Panc1 (cell line): ENCODE results near the gene NEK1. TPM values are rescaled to one million over a fixed set of nuclear protein-coding genes. Genes with fewer than 3 reads are reported as not detected.

ENCODE experiments used
- ATAC-seq: fragments of 200-7000 bp; cut with Tn5 transposase; 2 replicates; pipeline ENCODE4 v1.9.1; 2020; ENCODE audit warnings: mild to moderate bottlenecking, moderate library complexity
- BruUV-seq: library from RNA; stranded (reverse); fragments of 400-500 nt; replicated peaks from 2 replicates; lab custom pipeline; 2021; lab: Mats Ljungman, UMichigan
- CTCF ChIA-PET: fragments of 300-600 bp; sonication (Branson Sonifier 250); formaldehyde crosslinking; loops from one replicate; lab custom pipeline; 2022; ENCODE audit warnings: antibody characterized with exemption; lab: Charles Lee
- POLR2A ChIA-PET: fragments of 300-600 bp; sonication (Branson Sonifier 250); formaldehyde crosslinking; loops from one replicate; lab custom pipeline; 2022; ENCODE audit warnings: antibody characterized with exemption; lab: Charles Lee
- DNase-seq: peaks from one replicate; pipeline ENCODE4 v3.0.0-alpha.2; 2010; ENCODE audit warnings: low read depth, low spot score
- H3K27ac ChIP-seq: 2 replicates; pipeline ENCODE4 v1.5.1; 2011; ENCODE audit warnings: mild to moderate bottlenecking, low read length, inconsistent platforms
- H3K27me3 ChIP-seq: fragments of 200-500 bp; sonication (Bioruptor generic); 2 replicates; pipeline ENCODE4 v1.6.0; 2014; ENCODE audit warnings: low read length, inconsistent platforms; ENCODE audit not compliant: control insufficient read depth, insufficient read depth
- H3K36me3 ChIP-seq: fragments of 200-500 bp; sonication (Bioruptor generic); 2 replicates; pipeline ENCODE4 v1.5.1; 2014; ENCODE audit warnings: inconsistent platforms, mild to moderate bottlenecking, low read length, moderate library complexity; ENCODE audit not compliant: control insufficient read depth, insufficient read depth
- H3K4me1 ChIP-seq: 2 replicates; pipeline ENCODE4 v1.5.1; 2011; ENCODE audit warnings: inconsistent platforms, mild to moderate bottlenecking, low read length, moderate library complexity; ENCODE audit not compliant: control insufficient read depth, insufficient read depth
- H3K4me3 ChIP-seq, 2 experiments: 2 replicates each; pipeline ENCODE4 v1.5.1; 2011 to 2012; ENCODE audit warnings: low read depth in 2 of 2, low read length in 2 of 2, mild to moderate bottlenecking in 2 of 2, inconsistent platforms in 1 of 2, moderate library complexity in 1 of 2
- H3K9me3 ChIP-seq: fragments of 200-500 bp; sonication (Bioruptor generic); 2 replicates; pipeline ENCODE4 v1.5.1; 2014; ENCODE audit warnings: low read depth, mild to moderate bottlenecking, inconsistent platforms, low read length, moderate library complexity; ENCODE audit not compliant: control insufficient read depth, insufficient read depth
- POLR2AphosphoS5 ChIP-seq: IDR thresholded peaks from 2 replicates; pipeline ENCODE4 v1.6.1; 2012; ENCODE audit warnings: mild to moderate bottlenecking, low read depth, low read length, moderate library complexity
- REST ChIP-seq, 2 experiments: IDR thresholded peaks; 2 replicates each; pipeline ENCODE4 v1.6.1; 2011 to 2012; ENCODE audit warnings: low read depth in 2 of 2, control low read depth in 1 of 2, low read length in 1 of 2, mild to moderate bottlenecking in 1 of 2, moderate library complexity in 1 of 2; ENCODE audit not compliant: insufficient read depth in 1 of 2
- SIN3A ChIP-seq: IDR thresholded peaks from 2 replicates; pipeline ENCODE4 v1.6.1; 2012; ENCODE audit warnings: low read depth, mild to moderate bottlenecking, low read length, moderate library complexity, borderline replicate concordance; ENCODE audit not compliant: insufficient read depth
- TCF7L2 ChIP-seq: IDR thresholded peaks from 2 replicates; pipeline ENCODE4 v1.6.1; 2011; ENCODE audit warnings: mild to moderate bottlenecking, low read depth, low read length, inconsistent platforms
- in situ Hi-C: cut with HindIII; loops from 2 replicates; pipeline ENCODE4 v1.10.0; 2016; ENCODE audit warnings: low sequenced_read_pairs, low pct_unique_long_range_greater_than_20kb
- intact Hi-C: fragments of 100-400 bp; cut with micrococcal nuclease; formaldehyde crosslinking; loops from one replicate; pipeline ENCODE4 v1.10.0; 2022; ENCODE audit not compliant: unreplicated experiment
- total RNA-seq: library from RNA; stranded (reverse); gene quantifications from one replicate; pipeline ENCODE4 v1.2.1, GENCODE V29; 2021; ENCODE audit not compliant: unreplicated experiment
- TF ChIP-seq, protein P1 (sequence below): fragments of 450-650 bp; IDR thresholded peaks from 2 replicates; pipeline ENCODE4 v1.5.1; 2017; ENCODE audit warnings: mild to moderate bottlenecking

Gene NEK1
- total RNA-seq, 1 experiment from 2014 or later: 9.2 TPM

- no peak for DNase-seq
- no peak for ATAC-seq
- H3K9me3 ChIP-seq: no peaks in the 10 kb centered on the region
- H3K36me3 ChIP-seq: no peaks in the 10 kb centered on the region; the same call in 1 of the 2 replicates
- ChIA-PET POLR2A (no interaction called here), CTCF (no interaction called here)
- no peaks in the 10 kb centered on the region for H3K4me1 ChIP-seq
- H3K4me3 ChIP-seq: no peak overlapping the region
- no peak overlapping the region for H3K27ac ChIP-seq
- no peaks in the 10 kb centered on the region for H3K27me3 ChIP-seq
- intact Hi-C loops: no loop called here
- BruUV-seq: no TSS peak
- in situ Hi-C loops: no loop called here
- no peak for TF ChIP-seq REST (IDR thresholded peaks at IDR 0.05; ENCODE audit: insufficient read depth in 1 of 2, low read depth in 2 of 2, low read length in 1 of 2)
- no peak for TF ChIP-seq TCF7L2
- TF ChIP-seq, protein P1, sequence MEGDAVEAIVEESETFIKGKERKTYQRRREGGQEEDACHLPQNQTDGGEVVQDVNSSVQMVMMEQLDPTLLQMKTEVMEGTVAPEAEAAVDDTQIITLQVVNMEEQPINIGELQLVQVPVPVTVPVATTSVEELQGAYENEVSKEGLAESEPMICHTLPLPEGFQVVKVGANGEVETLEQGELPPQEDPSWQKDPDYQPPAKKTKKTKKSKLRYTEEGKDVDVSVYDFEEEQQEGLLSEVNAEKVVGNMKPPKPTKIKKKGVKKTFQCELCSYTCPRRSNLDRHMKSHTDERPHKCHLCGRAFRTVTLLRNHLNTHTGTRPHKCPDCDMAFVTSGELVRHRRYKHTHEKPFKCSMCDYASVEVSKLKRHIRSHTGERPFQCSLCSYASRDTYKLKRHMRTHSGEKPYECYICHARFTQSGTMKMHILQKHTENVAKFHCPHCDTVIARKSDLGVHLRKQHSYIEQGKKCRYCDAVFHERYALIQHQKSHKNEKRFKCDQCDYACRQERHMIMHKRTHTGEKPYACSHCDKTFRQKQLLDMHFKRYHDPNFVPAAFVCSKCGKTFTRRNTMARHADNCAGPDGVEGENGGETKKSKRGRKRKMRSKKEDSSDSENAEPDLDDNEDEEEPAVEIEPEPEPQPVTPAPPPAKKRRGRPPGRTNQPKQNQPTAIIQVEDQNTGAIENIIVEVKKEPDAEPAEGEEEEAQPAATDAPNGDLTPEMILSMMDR: no peak
- TF ChIP-seq POLR2AphosphoS5: no peak
- no peak for TF ChIP-seq SIN3A
Observed at GRCh38 chr4:169582203-169582602, 30.2 kb downstream of the NEK1 start.

DNA sequence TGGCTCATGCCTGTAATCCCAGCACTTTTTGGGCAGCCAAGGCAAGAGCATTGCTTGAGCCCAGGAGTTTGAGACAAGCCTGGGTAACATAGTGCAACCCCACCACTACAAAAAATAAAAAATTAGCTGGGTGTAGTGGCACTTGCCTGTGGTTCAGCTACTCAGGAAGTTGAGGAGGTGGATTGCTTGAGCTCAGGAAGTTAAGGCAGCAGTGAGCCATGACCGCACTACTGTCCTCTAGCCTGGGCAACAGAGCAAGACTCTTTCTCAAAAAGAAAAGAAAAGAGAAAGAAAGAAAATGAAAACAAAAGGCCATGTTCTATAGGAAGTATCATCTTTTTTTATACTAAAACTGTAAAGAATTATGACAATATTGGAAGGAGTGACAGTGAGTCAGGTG lies 38.5 kb downstream of the NEK1 start:
- no peak overlapping the region for H3K27ac ChIP-seq

More for the DNA sequence above, 38.5 kb downstream of the NEK1 start:
- no TSS peak for BruUV-seq
- Histone ChIP-seq H3K9me3 (no peaks in the 10 kb centered on the region), H3K4me3 (no peak overlapping the region), H3K27me3 (no peaks in the 10 kb centered on the region), H3K36me3 (no peaks in the 10 kb centered on the region; the same call in 1 of the 2 replicates), H3K4me1 (no peaks in the 10 kb centered on the region)
- no peak for ATAC-seq
- intact Hi-C loops: no loop called here
- no peak for DNase-seq
- in situ Hi-C loops: no loop called here
- TF ChIP-seq TCF7L2: no peak
- TF ChIP-seq, protein P1: no peak
- TF ChIP-seq SIN3A: no peak
- TF ChIP-seq POLR2AphosphoS5: no peak
- no peak for TF ChIP-seq REST (IDR thresholded peaks at IDR 0.05; ENCODE audit: insufficient read depth in 1 of 2, low read depth in 2 of 2, low read length in 1 of 2)
- ChIA-PET CTCF (no interaction called here), POLR2A (no interaction called here)
